Osteocyte (in vitro differentiated cells): ENCODE measurements around the gene APELA. TPM values are rescaled to one million over a fixed set of nuclear protein-coding genes. Genes with fewer than 3 reads are reported as not detected.

Experiments used
- DNase-seq: peaks from one replicate; pipeline ENCODE4 v3.0.0; 2021; ENCODE audit warnings: mixed read lengths; ENCODE audit not compliant: unreplicated experiment; ENCODE audit errors: extremely low spot score
- H3K27ac Mint-ChIP-seq: one replicate; pipeline ENCODE4 v1.8.0; 2021; ENCODE audit warnings: mild to moderate bottlenecking, mixed read lengths; ENCODE audit not compliant: unreplicated experiment
- H3K27me3 Mint-ChIP-seq: one replicate; pipeline ENCODE4 v1.8.0; 2021; ENCODE audit warnings: mixed read lengths; ENCODE audit not compliant: unreplicated experiment
- H3K36me3 Mint-ChIP-seq: one replicate; pipeline ENCODE4 v1.8.0; 2021; ENCODE audit warnings: mixed read lengths; ENCODE audit not compliant: unreplicated experiment
- H3K4me1 Mint-ChIP-seq: one replicate; pipeline ENCODE4 v1.8.0; 2021; ENCODE audit warnings: mixed read lengths; ENCODE audit not compliant: unreplicated experiment
- H3K4me3 Mint-ChIP-seq: one replicate; pipeline ENCODE4 v1.8.0; 2021; ENCODE audit warnings: mild to moderate bottlenecking, moderate library complexity, mixed read lengths; ENCODE audit not compliant: unreplicated experiment
- H3K9me3 Mint-ChIP-seq: one replicate; pipeline ENCODE4 v1.8.0; 2021; ENCODE audit warnings: mixed read lengths; ENCODE audit not compliant: unreplicated experiment
- long read RNA-seq: library from polyadenylated mRNA; unstranded; transcript quantifications from one replicate; pipeline ENCODE4 v2.0.0, GENCODE V29; 2021
- total RNA-seq: library from RNA; stranded (reverse); gene quantifications from 2 replicates; pipeline ENCODE4 v1.2.1, GENCODE V29; 2021
- TF ChIP-seq, protein P1 (sequence below): fragments of 200-600 bp; sonication (generic); IDR thresholded peaks from 2 replicates; pipeline ENCODE4 v1.5.0; 2021; ENCODE audit warnings: antibody characterized with exemption, mild to moderate bottlenecking, moderate library complexity

The APELA gene, protein sequence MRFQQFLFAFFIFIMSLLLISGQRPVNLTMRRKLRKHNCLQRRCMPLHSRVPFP
- total RNA-seq = not detected in 2 replicates
- long read RNA-seq = 0 reads

DNA sequence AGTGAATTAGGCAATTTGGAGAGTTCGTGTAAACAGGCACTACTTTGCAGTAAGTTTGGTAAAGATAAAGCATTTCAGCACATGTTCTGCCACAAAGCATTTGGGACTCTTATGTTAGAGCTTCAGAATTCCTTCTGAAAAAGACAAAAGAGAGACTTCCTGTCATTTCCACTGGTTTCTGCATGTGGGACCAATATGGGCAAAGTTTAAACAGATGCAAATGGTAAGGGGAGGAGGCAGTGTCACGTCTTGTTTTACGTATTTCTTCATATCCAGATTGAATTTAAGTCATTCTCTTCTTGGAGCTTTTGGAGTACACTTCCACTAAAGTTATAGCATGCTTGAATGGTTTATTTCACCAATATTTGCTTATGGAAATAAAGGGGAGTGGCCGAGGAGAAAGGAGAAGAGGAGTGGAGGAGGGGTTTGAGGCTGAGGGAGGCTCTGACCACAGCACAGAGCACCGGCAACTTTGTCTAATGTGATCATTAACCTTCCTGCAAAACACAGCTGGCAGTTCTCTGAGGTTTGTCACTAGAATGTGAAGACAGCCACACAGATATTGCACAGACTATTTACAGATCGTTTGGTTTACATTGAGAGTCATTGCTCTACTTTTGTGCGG, at the start of gene APELA:
Gene APELA, plus strand, starts transcription at position 479 of the 625 bp plus-strand sequence. CDS start 154 bp downstream, outside the sequence.
- Mint-ChIP-seq H3K4me1 (no peaks in the 10 kb centered on the region), H3K27me3 (peaks cover 11% of the 10 kb centered on the region), H3K4me3 (no peak within 1 kb of the TSS), H3K36me3 (no peaks in the 10 kb centered on the region), H3K9me3 (no peaks in the 10 kb centered on the region), H3K27ac (no peak within 1 kb of the TSS)
- TF ChIP-seq, protein P1, sequence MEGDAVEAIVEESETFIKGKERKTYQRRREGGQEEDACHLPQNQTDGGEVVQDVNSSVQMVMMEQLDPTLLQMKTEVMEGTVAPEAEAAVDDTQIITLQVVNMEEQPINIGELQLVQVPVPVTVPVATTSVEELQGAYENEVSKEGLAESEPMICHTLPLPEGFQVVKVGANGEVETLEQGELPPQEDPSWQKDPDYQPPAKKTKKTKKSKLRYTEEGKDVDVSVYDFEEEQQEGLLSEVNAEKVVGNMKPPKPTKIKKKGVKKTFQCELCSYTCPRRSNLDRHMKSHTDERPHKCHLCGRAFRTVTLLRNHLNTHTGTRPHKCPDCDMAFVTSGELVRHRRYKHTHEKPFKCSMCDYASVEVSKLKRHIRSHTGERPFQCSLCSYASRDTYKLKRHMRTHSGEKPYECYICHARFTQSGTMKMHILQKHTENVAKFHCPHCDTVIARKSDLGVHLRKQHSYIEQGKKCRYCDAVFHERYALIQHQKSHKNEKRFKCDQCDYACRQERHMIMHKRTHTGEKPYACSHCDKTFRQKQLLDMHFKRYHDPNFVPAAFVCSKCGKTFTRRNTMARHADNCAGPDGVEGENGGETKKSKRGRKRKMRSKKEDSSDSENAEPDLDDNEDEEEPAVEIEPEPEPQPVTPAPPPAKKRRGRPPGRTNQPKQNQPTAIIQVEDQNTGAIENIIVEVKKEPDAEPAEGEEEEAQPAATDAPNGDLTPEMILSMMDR = no peak
- DNase-seq = no peak

DNA sequence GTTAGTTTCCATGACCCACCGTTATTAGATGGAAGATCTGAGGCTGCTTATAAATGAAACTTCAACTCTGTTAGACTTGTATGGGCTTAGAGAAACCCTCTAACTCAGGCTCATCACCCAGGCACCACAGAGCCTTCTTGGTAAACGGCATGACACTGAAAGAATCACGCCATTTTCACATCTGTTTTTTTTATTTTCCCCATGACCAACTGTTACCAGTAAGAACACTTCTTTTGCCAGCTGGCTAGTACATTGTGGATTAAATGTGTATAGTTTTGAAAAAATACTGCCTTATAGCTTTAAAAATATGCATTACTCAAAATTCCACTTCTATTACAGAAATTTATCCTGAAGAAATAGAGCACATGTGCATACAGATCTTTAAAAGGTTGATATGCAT, 48.0 kb upstream of the APELA start:
- Mint-ChIP-seq H3K27me3 (peaks cover 17% of the 10 kb centered on the region), H3K4me1 (no peaks in the 10 kb centered on the region), H3K36me3 (no peaks in the 10 kb centered on the region), H3K9me3 (no peaks in the 10 kb centered on the region), H3K4me3 (no peak overlapping the region), H3K27ac (no peak overlapping the region)
- no peak for DNase-seq
- TF ChIP-seq, protein P1 = no peak

DNA sequence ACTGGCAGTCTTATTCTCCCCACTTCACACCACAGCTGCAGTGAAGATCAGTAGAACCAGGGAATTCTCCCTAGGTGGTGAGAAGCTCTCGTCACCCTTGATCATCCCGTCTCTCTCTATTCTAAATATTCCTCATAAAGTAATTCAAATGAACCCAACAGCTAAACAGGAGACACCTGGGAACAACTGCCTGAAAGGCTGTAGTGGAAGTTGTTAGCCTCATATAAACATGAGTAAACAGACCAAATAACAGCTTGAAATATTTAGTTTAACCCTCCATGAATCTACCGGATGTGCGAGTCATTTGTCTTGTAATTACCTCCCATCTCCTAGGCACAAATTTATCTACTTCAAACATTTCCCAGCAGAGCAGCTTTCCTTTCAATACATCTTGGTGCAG, 30.4 kb upstream of the APELA start:
- TF ChIP-seq, protein P1 = no peak
- Mint-ChIP-seq H3K36me3 (no peaks in the 10 kb centered on the region), H3K27ac (no peak overlapping the region), H3K9me3 (no peaks in the 10 kb centered on the region), H3K4me1 (no peaks in the 10 kb centered on the region), H3K4me3 (no peak overlapping the region), H3K27me3 (peaks cover 4% of the 10 kb centered on the region)
- no peak for DNase-seq

DNA sequence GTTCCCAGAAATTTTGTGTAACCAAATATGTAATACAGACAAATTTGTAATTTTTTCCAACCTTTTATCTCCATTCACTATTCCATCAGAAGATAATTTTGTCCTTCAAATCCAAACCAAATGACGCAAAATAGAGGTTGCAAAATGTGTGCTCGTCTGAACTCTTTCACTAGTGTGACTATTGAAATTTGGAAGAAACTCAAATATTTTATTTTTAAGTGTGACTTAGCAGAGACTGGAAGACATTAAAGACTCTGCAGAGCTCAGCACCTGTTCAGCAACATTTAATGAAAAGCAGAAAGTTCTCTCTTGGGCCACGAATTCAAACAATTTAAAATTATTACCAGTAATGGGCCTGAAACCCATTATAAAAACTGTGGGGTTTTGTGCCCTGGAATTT, 30.0 kb upstream of the APELA start:
- Mint-ChIP-seq H3K4me1 (no peaks in the 10 kb centered on the region), H3K9me3 (no peaks in the 10 kb centered on the region), H3K27ac (no peak overlapping the region), H3K4me3 (no peak overlapping the region), H3K27me3 (peaks cover 4% of the 10 kb centered on the region), H3K36me3 (no peaks in the 10 kb centered on the region)
- TF ChIP-seq, protein P1 = no peak
- no peak for DNase-seq

DNA sequence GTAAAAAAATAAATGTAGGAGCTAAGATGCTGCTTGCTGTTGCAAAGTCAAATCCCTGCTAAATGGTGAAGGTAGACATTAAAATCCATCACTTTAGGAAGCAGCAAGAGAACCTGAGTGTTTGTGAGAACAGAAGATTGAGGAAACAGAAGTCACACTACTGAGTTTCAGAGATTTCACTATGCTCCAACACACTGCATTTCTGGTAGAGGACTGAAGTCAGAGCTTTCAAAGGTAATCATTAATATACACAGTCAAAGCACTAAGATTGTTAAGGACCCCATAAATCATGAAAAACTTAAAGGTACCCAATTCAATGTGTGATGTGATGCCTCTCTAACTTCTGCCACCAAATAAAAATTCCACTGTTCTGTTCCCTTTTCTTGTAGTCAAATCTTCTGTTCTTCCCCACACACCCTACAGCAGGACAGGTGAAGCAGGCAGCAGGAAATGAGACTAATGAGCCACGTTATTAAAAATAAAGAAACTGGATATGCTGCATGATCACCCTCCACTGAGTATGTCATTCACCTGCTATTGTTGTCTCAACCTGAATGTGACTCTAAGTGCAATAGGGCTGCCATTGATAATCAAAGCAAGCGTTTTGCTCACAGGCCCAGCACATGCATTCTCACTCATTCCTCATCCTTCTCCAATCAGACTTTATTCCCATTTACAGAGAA, 28.9 kb upstream of the APELA start:
- Mint-ChIP-seq H3K27me3 (peaks cover 4% of the 10 kb centered on the region), H3K4me1 (no peaks in the 10 kb centered on the region), H3K4me3 (no peak overlapping the region), H3K36me3 (no peaks in the 10 kb centered on the region), H3K27ac (no peak overlapping the region), H3K9me3 (no peaks in the 10 kb centered on the region)
- no peak for DNase-seq
- TF ChIP-seq, protein P1 = no peak
